ENCODE data around the gene ABHD6. TPM values are rescaled to one million over a fixed set of nuclear protein-coding genes. Genes with fewer than 3 reads are reported as not detected.
A peak's percentile ranks its signal among the peaks of the same experiment; 100 is the strongest.

ABHD6 gene
- polyA plus RNA-seq, 3 donors, result 7.3 to 11.6 (median 9.0) TPM

- H3K27ac ChIP-seq (ENCODE audit: low read depth in 1 of 2, low read length in 2 of 2), result no peak overlapping the region
- no peaks in the 10 kb centered on the region for H3K27me3 ChIP-seq (ENCODE audit: control insufficient read depth in 2 of 2, insufficient read depth in 2 of 2, low read length in 2 of 2)
- Mint-ChIP-seq H3K27ac (peak overlapping the region in 1 of 7 donors; percentile 29), H3K36me3 (peaks cover 25 to 26% of the 10 kb centered on the region in 2 donors), H3K9me3 (peaks cover 0 to 7% (median 2%) of the 10 kb centered on the region in 7 donors), H3K4me3 (no peak overlapping the region), H3K27me3 (ENCODE audit: low read depth in 3 of 3) (peaks cover 0 to 2% (median 0%) of the 10 kb centered on the region in 3 donors), H3K4me1 (no peaks in the 10 kb centered on the region)
- no peak overlapping the region for H2AFZ ChIP-seq (ENCODE audit: insufficient read depth, low read depth, low read length, poor library complexity, severe bottlenecking)
- H3K79me2 ChIP-seq (ENCODE audit: insufficient read depth, low read length), result no peaks in the 10 kb centered on the region
- H3K9me3 ChIP-seq (replicated peaks in 1 of 2; ENCODE audit: control insufficient read depth in 1 of 2, insufficient read depth in 1 of 2, low read length in 2 of 2), result no peaks in the 10 kb centered on the region
- H3K9ac ChIP-seq (ENCODE audit: insufficient read depth, low read length, poor library complexity, severe bottlenecking), result no peak overlapping the region
- intact Hi-C loops (cut with micrococcal nuclease), result no loop called here
- H4K20me1 ChIP-seq (ENCODE audit: insufficient read depth, low read length), result no peaks in the 10 kb centered on the region
- H3K36me3 ChIP-seq (replicated peaks in 1 of 2; ENCODE audit: control insufficient read depth in 1 of 2, insufficient read depth in 2 of 2, low read length in 2 of 2), result peaks cover 14 to 20% of the 10 kb centered on the region in 2 donors
- no peak overlapping the region for H3K4me3 ChIP-seq (replicated peaks in 1 of 3; ENCODE audit: low read depth in 2 of 3, low read length in 3 of 3)
- H3K4me1 ChIP-seq (ENCODE audit: control insufficient read depth in 1 of 2, insufficient read depth in 2 of 2, low read length in 2 of 2), result no peaks in the 10 kb centered on the region
- H3K4me2 ChIP-seq (replicated peaks; ENCODE audit: extremely low read depth, low read length, poor library complexity, severe bottlenecking), result no peak overlapping the region
- no peak for DNase-seq
- TF ChIP-seq CTCF (IDR thresholded peaks at IDR 0.05), result no peak
- 83% methylated on average over 6 of the region's 9 CpGs for WGBS (ENCODE audit: insufficient coverage)
These were observed 54.2 kb downstream of the ABHD6 start for GRCh38 chr3:58291671-58292338.

GRCh38 chr3:58292866-58293265 is 55.3 kb downstream of the ABHD6 start:
- H3K9ac ChIP-seq (ENCODE audit: insufficient read depth, low read length, poor library complexity, severe bottlenecking), result no peak overlapping the region
- H3K79me2 ChIP-seq (ENCODE audit: insufficient read depth, low read length), result no peaks in the 10 kb centered on the region
- no peak overlapping the region for H3K4me3 ChIP-seq (replicated peaks in 1 of 3; ENCODE audit: low read depth in 2 of 3, low read length in 3 of 3)
- DNase-seq, result no peak
- Mint-ChIP-seq H3K4me1 (no peaks in the 10 kb centered on the region), H3K9me3 (peaks cover 0 to 7% (median 2%) of the 10 kb centered on the region in 7 donors), H3K27me3 (ENCODE audit: low read depth in 3 of 3) (peaks cover 0 to 3% (median 2%) of the 10 kb centered on the region in 3 donors), H3K36me3 (peaks cover 19 to 20% of the 10 kb centered on the region in 2 donors), H3K4me3 (no peak overlapping the region), H3K27ac (no peak overlapping the region)
- H3K4me2 ChIP-seq (replicated peaks; ENCODE audit: extremely low read depth, low read length, poor library complexity, severe bottlenecking), result no peak overlapping the region
- H3K27ac ChIP-seq (ENCODE audit: low read depth in 1 of 2, low read length in 2 of 2), result no peak overlapping the region
- H3K27me3 ChIP-seq (ENCODE audit: control insufficient read depth in 2 of 2, insufficient read depth in 2 of 2, low read length in 2 of 2), result no peaks in the 10 kb centered on the region
- H3K4me1 ChIP-seq (ENCODE audit: control insufficient read depth in 1 of 2, insufficient read depth in 2 of 2, low read length in 2 of 2), result no peaks in the 10 kb centered on the region
- H3K36me3 ChIP-seq (replicated peaks in 1 of 2; ENCODE audit: control insufficient read depth in 1 of 2, insufficient read depth in 2 of 2, low read length in 2 of 2), result peaks cover 3 to 10% of the 10 kb centered on the region in 2 donors
- TF ChIP-seq CTCF (IDR thresholded peaks at IDR 0.05), result no peak
- H4K20me1 ChIP-seq (ENCODE audit: insufficient read depth, low read length), result no peaks in the 10 kb centered on the region
- intact Hi-C loops (cut with micrococcal nuclease), result no loop called here
- H2AFZ ChIP-seq (ENCODE audit: insufficient read depth, low read depth, low read length, poor library complexity, severe bottlenecking), result no peak overlapping the region
- no peaks in the 10 kb centered on the region for H3K9me3 ChIP-seq (replicated peaks in 1 of 2; ENCODE audit: control insufficient read depth in 1 of 2, insufficient read depth in 1 of 2, low read length in 2 of 2)
- 95% methylated on average over 8 of the region's 10 CpGs for whole genome bisulfite sequencing (ENCODE audit: insufficient coverage)

Measured in CD14-positive monocyte (primary cell).